ENCODE measurements around the gene POLR1A.

The POLR1A gene

GRCh38 chr2:86015006-86015405 is 90.7 kb downstream of the POLR1A start:
- H3F3A ChIP-seq (ENCODE audit: control insufficient read depth, insufficient read depth) = no peaks in the 10 kb centered on the region
- no peak overlapping the region for H3K27ac ChIP-seq (ENCODE audit: low read depth, low read length)
- peaks cover 10% of the 10 kb centered on the region; the same call in 1 of the 2 replicates for H3K9me3 ChIP-seq (ENCODE audit: control insufficient read depth, insufficient read depth, low read length)
- H4K20me1 ChIP-seq (ENCODE audit: control insufficient read depth, insufficient read depth, low read depth, low read length) = no peaks in the 10 kb centered on the region
- peaks cover 25% of the 10 kb centered on the region for H3K4me1 ChIP-seq (ENCODE audit: control insufficient read depth, low read length)
- H3K9me2 ChIP-seq (replicated peaks; ENCODE audit: control insufficient read depth, low read length) = no peaks in the 10 kb centered on the region
- no peaks in the 10 kb centered on the region for H3K36me3 ChIP-seq (ENCODE audit: control insufficient read depth, low read length)
- no peaks in the 10 kb centered on the region for H3K27me3 ChIP-seq (ENCODE audit: control insufficient read depth, low read length)
- no peaks in the 10 kb centered on the region for H3K79me2 ChIP-seq (ENCODE audit: control insufficient read depth, low read length)
- H3K4me3 ChIP-seq (ENCODE audit: low read length) = no peak overlapping the region
- TF ChIP-seq EZH2phosphoT487 (IDR thresholded peaks at IDR 0.05; ENCODE audit: borderline replicate concordance, low read length) = no peak
- no peak for TF ChIP-seq CTCF (IDR thresholded peaks at IDR 0.05; ENCODE audit: low read depth, low read length, poor library complexity, severe bottlenecking)
- H3K4me2 ChIP-seq (ENCODE audit: low read length) = no peak overlapping the region

- H3K4me1 ChIP-seq (ENCODE audit: control insufficient read depth, low read length) = peaks cover 25% of the 10 kb centered on the region
- H3K9me2 ChIP-seq (replicated peaks; ENCODE audit: control insufficient read depth, low read length) = no peaks in the 10 kb centered on the region
- no peaks in the 10 kb centered on the region for H4K20me1 ChIP-seq (ENCODE audit: control insufficient read depth, insufficient read depth, low read depth, low read length)
- H3K36me3 ChIP-seq (ENCODE audit: control insufficient read depth, low read length) = no peaks in the 10 kb centered on the region
- no peaks in the 10 kb centered on the region for H3K79me2 ChIP-seq (ENCODE audit: control insufficient read depth, low read length)
- H3K4me2 ChIP-seq (ENCODE audit: low read length) = no peak overlapping the region
- H3K27me3 ChIP-seq (ENCODE audit: control insufficient read depth, low read length) = no peaks in the 10 kb centered on the region
- H3K9me3 ChIP-seq (ENCODE audit: control insufficient read depth, insufficient read depth, low read length) = peaks cover 10% of the 10 kb centered on the region; the same call in 1 of the 2 replicates
- H3K27ac ChIP-seq (ENCODE audit: low read depth, low read length) = no peak overlapping the region
- no peak for TF ChIP-seq EZH2phosphoT487 (IDR thresholded peaks at IDR 0.05; ENCODE audit: borderline replicate concordance, low read length)
- no peak for TF ChIP-seq CTCF (IDR thresholded peaks at IDR 0.05; ENCODE audit: low read depth, low read length, poor library complexity, severe bottlenecking)
- no peaks in the 10 kb centered on the region for H3F3A ChIP-seq (ENCODE audit: control insufficient read depth, insufficient read depth)
- no peak overlapping the region for H3K4me3 ChIP-seq (ENCODE audit: low read length)
These were observed 91.2 kb downstream of the POLR1A start for GRCh38 chr2:86014493-86014892.

GRCh38 chr2:86012007-86012712 is 93.5 kb downstream of the POLR1A start:
- H3F3A ChIP-seq (ENCODE audit: control insufficient read depth, insufficient read depth) = no peaks in the 10 kb centered on the region
- H3K27me3 ChIP-seq (ENCODE audit: control insufficient read depth, low read length) = no peaks in the 10 kb centered on the region
- H3K36me3 ChIP-seq (ENCODE audit: control insufficient read depth, low read length) = no peaks in the 10 kb centered on the region
- H3K27ac ChIP-seq (ENCODE audit: low read depth, low read length) = no peak overlapping the region
- peaks cover 10% of the 10 kb centered on the region; the same call in 1 of the 2 replicates for H3K9me3 ChIP-seq (ENCODE audit: control insufficient read depth, insufficient read depth, low read length)
- no peaks in the 10 kb centered on the region for H3K79me2 ChIP-seq (ENCODE audit: control insufficient read depth, low read length)
- no peaks in the 10 kb centered on the region for H3K9me2 ChIP-seq (replicated peaks; ENCODE audit: control insufficient read depth, low read length)
- H4K20me1 ChIP-seq (ENCODE audit: control insufficient read depth, insufficient read depth, low read depth, low read length) = no peaks in the 10 kb centered on the region
- no peak overlapping the region for H3K4me2 ChIP-seq (ENCODE audit: low read length)
- H3K4me1 ChIP-seq (ENCODE audit: control insufficient read depth, low read length) = peaks cover 13% of the 10 kb centered on the region
- TF ChIP-seq CTCF (IDR thresholded peaks at IDR 0.05; ENCODE audit: low read depth, low read length, poor library complexity, severe bottlenecking) (no peak), EZH2phosphoT487 (IDR thresholded peaks at IDR 0.05; ENCODE audit: borderline replicate concordance, low read length) (no peak)
- H3K4me3 ChIP-seq (ENCODE audit: low read length) = no peak overlapping the region
